GM12873 (cell line): ENCODE data around the gene CPED1.

Source experiments
- TF ChIP-seq, protein P1 (sequence below): IDR thresholded peaks from 2 replicates; pipeline ENCODE4 v1.5.1; 2012; ENCODE audit warnings: low read depth, mild to moderate bottlenecking, moderate library complexity, low read length, control low read depth; ENCODE audit not compliant: insufficient read depth; ENCODE audit errors: missing control alignments

CPED1 gene

DNA sequence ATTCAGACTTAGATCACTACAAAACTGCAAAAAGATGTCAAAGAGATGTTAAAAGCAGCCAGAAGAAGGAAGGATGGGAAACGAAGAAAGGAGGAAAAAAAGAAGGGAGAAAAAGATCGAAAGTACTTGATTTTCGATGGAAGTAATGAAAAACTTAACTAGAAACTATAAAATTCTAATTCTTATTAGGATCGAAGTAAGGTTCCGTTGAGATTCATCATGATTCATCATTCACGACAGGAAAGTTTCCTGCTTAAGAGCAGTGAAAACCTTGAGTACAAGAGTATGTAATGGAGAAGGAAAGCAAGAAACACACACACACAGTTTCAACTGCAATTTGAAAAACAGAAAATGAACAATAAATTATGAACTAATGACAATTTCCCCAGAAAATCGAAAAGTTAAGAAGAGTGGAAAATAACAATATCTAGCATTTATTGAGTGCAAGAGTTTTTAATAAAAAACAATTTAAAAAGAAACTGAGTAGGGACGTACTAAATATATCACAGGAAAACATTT lies 39.1 kb upstream of the CPED1 start:
- TF ChIP-seq, protein P1, sequence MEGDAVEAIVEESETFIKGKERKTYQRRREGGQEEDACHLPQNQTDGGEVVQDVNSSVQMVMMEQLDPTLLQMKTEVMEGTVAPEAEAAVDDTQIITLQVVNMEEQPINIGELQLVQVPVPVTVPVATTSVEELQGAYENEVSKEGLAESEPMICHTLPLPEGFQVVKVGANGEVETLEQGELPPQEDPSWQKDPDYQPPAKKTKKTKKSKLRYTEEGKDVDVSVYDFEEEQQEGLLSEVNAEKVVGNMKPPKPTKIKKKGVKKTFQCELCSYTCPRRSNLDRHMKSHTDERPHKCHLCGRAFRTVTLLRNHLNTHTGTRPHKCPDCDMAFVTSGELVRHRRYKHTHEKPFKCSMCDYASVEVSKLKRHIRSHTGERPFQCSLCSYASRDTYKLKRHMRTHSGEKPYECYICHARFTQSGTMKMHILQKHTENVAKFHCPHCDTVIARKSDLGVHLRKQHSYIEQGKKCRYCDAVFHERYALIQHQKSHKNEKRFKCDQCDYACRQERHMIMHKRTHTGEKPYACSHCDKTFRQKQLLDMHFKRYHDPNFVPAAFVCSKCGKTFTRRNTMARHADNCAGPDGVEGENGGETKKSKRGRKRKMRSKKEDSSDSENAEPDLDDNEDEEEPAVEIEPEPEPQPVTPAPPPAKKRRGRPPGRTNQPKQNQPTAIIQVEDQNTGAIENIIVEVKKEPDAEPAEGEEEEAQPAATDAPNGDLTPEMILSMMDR: no peak

GRCh38 chr7:120949998-120950538 lies 38.4 kb upstream of the CPED1 start:
- TF ChIP-seq, protein P1: no peak

GRCh38 chr7:120950539-120951308 lies 37.8 kb upstream of the CPED1 start, which contains the start of gene ING3:
TSS of gene ING3 (plus strand) at chr7:120950777. CDS start at chr7:120950897, 120 bp downstream.
- TF ChIP-seq, protein P1: no peak

DNA sequence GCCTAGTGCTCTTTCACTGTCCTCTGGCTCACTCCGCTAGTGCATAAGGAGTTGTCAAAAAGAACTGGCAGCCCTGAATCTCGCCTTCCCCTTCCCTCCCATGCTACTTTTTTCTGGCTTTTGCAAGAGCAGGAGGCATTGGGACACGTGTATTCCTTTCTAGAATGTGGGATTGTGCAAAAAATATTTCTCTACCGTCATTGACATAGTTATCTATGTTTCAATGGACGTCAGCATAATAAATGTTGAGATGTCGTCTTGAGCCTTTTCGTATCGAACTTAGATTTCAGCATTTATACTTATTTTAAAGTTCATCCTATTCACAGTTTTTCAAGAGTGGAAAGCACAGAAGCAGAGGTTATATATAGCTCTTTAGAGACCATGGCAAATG lies 37.2 kb upstream of the CPED1 start:
- TF ChIP-seq, protein P1: no peak

DNA sequence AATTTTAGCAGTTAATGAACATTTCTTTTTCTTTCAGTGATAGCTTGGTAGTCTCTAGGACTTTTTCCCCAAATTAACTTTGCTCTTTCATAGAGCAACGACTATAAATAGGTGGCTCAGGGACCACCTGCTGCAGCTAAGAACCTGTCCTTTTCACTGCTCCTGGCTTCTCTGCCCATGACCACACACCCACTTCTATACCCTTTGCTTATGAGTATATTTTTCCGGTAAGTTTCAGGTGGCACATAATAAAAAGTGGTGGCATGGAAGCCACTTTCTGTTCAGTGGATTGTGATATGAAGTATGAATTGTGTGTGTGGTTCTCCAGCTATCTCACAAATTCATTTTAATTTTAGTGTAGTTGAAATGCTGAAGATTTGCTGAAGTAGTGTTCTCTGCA lies 36.7 kb upstream of the CPED1 start:
- TF ChIP-seq, protein P1: no peak

DNA sequence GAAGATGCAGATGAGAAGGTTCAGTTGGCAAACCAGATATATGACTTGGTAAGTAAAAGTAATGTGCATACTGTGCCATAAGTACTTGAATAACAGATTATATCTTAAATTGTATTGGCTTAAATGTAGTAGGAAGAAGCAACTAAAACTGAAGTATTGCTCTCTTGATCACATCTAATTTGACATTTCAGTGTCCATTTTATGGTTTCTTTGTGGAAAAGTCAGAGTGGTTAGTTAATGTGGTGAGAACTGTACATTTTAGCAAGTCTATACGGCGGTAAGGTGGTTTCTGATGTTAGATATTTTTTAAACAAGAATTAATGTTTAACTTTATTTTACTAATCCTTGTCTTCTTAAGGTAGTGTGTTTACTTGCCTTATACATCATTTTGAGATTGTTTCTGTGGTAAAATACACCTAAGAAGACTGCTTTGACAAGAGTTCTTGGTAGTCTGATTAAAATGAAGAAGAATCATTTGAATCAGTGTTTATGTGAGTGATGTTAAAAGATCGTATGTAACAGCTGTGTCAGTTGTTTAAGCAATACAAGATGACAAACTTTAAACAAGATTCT lies 32.8 kb upstream of the CPED1 start:
- TF ChIP-seq, protein P1: no peak

DNA sequence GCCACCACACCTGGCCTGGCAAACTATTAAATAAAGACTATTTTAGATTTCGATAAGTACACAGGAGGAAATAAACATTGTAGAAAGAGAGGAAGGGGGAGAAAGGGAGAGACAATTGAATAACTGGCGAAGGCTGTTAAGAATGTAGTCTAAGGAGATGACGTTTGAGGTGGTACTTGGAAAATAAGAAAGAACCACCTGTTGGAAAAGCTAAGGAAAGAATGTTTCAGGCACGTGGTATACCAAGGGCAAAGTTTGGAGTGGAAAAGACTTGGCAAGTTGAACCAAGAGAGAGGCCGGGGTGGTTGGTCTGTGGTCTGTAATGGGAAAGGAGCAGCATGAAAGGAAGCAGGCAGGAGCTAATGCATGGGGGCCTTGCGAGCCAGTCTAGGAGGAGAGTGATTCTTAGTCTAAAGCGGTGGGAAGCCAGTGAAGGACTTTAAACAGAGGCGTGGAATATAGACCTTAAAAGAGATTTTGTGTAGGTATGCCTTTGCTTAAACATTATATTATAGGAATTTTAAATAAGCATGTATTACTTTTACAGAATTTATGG lies 28.5 kb upstream of the CPED1 start:
- TF ChIP-seq, protein P1: no peak
